HUDEP-2 (cell line): ENCODE measurements around the gene NFX1.
"Not testable (repeated sequence)": the region's sequence is repeated elsewhere in the genome, so short reads cannot be mapped to it uniquely, and the experiment has no call there.

Experiments used
- DNase-seq, 76 experiments: peaks; one replicate each; lab custom pipeline; 2025; ENCODE audit not compliant: unreplicated experiment in 76 of 76; lab: John Stamatoyannopoulos, UW

NFX1 gene

DNA sequence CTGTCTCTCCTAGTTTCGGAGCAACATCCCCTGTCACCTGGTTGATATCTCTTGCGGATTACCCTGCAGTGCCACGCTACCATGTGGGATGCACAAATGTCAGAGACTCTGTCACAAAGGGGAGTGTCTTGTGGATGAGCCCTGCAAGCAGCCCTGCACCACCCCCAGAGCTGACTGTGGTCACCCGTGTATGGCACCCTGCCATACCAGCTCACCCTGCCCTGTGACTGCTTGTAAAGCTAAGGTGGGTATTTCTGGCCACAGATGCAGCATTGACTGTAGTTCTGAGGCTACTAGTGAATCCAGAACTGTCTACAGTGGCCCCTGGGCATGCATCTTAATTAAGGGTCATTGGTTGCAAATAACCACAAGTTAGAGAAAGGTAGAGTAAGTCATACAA, 61.2 kb downstream of the NFX1 start:
- peak in 18 of 76 experiments; percentile 4 to 29 (median 12) for DNase-seq

DNA sequence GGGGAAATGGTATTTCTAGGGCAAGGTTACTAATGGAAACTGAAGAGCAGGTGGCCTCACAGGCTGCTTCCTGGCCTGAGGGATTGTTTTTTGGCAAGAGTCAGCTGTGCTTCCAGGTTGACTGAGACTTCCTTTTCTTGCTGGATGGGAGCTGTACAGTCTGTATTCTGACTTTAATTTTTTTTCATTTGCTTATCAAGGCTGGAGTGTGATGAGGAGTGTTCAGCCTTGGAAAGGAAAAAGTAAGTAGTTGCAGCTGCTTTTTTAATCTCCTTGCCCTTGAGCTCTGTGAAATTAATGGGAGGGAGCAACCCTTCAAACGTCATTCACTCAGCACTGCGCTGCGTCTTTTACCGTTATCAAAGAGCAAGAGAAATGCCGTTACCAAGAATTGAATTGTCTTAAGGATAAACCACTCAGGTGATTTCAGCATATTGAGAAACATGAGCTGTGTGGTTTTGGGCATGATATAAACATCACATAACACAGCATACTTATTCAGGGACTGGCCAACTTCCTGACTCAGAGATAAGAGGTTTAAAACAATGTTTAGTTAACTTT, 64.4 kb downstream of the NFX1 start:
- DNase-seq, result no peak

DNA sequence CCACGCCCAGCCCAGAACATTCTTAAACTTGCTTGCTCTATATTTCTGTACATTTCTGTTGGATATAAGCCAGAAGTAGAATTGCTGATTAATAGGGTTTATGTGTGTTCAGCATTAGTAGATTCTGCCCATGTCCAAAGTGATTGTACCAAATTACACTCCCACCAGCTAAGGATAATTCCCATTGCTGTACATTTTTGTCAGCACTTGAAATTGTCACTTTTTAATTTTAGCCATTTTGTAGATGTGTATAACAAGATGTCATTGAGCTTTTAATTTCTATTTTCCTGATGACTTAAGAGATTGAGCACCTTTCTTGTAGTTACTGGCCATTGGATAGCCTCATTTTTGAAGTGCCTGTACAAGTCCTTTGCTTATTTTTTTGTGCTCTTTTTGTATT, 65.6 kb downstream of the NFX1 start:
- DNase-seq, result no peak

DNA sequence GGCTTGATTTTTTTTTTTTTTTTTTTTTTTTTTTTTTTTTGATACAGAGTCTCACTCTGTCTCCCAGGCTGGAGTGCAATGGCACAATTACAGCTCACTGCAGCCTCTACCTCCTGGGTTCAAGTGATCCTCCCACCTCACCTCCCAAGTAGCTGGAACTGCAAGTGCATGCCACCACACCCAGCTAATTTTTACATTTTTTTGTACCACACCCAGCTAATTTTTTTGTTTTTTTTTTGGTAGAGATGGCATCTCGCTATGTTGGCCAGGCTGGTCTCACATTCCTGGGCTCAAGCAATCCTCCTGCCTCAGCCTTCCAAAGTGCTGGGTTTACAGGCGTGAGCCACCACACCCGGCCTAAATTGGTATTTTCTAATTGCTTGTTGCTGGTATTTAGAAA, 68.3 kb downstream of the NFX1 start:
- DNase-seq, result not testable (repeated sequence)

DNA sequence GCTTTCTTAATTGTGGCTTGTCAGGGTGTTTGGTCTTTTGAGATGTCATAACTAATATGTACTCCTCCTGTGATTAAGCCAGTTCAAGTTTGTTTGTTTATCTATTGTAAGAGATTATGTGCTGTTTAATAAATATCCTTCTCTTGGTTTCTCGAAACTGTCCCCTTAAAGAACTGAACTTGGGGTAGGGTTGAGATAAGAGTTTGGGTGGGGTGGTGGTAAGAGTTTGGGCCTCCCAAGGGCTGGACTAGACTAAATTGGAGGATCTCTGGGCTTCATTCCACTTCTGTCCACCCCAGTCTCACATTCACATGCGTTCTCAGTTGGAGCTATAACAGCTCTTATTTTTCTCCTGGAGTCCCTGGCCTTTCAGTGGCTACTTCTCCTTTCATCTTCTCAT, 73.8 kb downstream of the NFX1 start:
- peak in 5 of 76 experiments; percentile 10 to 35 (median 14) for DNase-seq

DNA sequence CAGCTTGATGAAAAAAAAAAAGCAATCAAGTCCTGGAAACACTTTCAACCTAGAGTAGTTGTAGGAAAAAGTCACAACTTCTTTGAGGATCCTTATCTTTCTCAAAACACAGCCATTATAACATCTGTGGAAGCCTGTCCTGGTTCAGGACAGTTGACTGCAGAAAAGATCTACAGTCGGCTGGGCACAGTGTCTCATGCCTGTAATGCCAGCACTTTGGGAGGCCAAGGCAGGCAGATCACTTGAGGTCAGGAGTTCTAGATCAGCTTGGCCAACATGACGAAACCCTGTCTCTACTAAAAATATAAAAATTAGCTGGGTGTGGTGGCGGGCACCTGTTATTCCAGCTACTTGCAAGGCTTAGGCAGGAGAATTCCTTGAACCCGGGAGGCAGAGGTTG, 74.5 kb downstream of the NFX1 start:
- DNase-seq, result peak in 1 of 76 experiments; percentile 3

DNA sequence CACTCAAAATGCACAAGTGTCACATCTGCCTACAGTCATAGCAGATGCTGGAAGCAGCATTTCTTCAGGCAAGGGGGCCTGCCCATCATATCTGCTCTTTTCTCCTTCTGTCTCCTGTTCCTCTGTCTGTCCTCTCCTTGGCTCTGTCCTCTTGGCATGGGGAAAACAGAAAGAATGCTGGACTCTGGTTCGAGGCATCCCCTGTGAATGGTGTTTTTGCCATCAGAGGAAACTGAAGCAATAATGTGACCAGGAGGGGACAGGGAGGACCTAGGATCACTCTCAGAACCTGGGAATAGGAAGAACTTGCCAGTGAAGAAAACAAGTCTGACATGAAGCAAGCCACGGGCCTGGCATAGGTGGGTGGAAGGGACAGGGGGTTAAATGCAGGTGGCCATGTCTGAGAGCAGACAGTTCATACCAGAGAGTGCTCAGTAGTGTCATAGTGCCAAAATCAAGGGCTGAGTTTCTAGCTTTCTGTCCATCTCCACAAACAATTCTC, 76.7 kb downstream of the NFX1 start:
- DNase-seq, result no peak

DNA sequence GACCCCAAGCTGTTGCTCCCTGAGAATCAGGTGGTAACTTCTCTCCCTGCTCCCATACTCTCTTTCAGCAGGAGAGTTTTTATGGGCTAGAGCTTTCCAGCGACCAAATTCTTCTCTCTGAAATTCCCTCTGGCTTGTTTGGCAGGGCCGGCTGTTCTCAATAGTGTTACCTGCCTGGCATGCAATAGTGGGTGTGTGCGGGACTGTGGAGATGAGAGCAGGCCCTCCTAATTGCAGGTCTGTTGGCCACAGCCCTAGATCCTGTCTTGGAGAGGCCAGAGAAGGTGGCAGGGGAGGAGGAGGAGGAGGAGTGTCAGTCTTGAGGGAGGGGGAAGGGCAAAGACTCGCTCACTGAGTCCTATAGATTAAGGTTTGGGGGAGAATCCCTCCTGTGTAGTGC, 82.6 kb downstream of the NFX1 start:
- no peak for DNase-seq

DNA sequence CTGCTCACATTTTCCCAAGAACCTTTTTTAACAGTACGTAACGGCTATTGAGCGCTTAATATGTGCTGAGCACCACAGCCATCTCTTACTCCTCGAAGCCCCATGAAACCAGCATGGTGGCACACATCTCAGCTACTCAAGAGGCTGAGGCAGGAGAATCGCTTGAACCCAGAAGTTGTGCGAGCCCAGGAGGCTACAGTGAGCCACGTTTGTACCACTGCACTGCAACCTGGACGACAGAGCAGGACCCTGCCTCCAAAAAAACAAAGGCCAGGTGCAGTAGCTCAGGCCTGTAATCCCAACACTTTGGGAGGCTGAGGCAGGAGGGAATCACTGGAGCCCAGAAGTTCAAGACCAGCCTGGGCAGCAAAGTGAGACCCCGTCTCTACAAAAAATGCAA, 83.9 kb downstream of the NFX1 start:
- no peak for DNase-seq

DNA sequence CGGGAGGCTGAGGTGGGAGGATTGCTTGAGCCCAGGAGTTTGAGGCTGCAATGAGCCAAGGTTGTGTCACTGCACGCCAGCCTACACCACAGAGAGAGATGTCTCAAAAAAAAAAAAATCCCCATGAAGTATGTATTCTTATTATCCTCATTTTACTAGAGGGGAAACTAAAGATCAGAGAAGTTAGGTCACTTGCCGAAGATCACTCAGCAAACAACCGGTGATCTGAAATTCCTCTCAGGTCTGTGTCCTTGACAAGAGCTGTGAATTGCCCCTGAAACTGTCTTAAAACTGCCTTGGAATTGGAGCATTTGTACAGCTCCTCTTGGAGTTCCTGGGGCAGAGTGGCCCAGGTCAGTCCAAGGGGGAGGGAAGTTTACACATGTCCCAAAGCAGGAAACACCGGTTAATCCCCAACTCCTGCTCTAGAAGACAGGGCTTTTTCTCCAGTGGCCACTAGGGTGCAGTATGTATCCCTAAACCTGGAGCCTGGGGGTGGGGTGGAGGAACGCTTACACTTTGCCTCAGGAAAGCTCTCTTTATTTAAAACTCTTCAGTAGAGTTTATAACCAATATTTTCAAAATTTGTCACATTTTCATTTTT, 84.4 kb downstream of the NFX1 start:
- DNase-seq, result peak in 64 of 76 experiments; percentile 11 to 77 (median 48)

DNA sequence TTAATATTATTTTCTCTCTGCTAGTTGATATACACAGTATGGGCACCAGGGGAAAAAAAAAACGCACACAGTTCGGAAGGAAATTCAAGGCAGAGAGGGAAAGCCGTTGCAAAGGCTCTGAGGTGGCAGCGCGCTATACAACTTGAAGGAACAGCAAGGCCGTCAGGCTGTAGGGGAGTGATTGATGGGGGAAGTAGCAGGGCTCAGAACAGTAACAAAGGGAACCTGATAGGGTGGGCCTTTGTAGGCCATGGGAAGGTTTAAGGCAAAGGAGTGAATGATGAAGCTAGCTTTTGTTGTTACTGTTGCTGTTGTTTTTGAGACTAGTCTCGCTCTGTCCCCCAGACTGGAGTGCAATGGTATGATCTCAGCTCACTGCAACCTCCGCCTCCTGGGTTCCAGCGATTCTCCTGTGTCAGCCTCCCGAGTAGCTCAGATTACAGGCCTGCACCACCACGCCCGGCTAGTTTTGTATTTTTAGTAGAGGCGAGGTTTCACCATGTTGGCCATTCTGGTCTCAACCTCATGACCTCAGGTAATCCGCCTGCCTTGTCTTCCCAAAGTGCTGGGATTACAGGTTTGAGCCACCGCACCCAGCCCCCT, 85.0 kb downstream of the NFX1 start:
- peak in 3 of 76 experiments; percentile 36 to 58 (median 55) for DNase-seq

DNA sequence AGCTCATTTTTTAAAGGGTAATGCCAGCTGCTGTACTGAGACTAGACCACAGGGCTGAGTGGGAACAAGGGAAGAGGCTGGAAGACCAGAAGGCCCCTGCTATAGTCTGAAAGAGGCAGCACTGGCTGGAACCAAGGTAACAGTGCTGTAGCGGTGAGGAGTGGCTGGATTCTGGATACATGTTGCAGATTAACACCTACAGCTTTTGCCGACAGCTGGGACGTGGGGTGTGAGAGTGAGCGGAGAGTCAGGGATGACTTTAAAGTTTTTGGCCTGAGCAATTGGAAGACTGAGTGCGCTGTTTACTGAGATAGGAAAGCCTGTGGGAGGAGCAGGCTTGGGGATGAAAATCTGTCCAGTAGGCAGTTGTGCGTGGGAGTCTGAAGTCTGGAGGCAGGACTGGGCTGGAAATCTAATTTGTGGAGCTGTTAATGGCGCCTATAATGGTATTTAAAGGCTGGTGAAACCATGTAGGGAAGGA, 85.6 kb downstream of the NFX1 start:
- peak in 4 of 76 experiments; percentile 5 to 26 (median 16) for DNase-seq

DNA sequence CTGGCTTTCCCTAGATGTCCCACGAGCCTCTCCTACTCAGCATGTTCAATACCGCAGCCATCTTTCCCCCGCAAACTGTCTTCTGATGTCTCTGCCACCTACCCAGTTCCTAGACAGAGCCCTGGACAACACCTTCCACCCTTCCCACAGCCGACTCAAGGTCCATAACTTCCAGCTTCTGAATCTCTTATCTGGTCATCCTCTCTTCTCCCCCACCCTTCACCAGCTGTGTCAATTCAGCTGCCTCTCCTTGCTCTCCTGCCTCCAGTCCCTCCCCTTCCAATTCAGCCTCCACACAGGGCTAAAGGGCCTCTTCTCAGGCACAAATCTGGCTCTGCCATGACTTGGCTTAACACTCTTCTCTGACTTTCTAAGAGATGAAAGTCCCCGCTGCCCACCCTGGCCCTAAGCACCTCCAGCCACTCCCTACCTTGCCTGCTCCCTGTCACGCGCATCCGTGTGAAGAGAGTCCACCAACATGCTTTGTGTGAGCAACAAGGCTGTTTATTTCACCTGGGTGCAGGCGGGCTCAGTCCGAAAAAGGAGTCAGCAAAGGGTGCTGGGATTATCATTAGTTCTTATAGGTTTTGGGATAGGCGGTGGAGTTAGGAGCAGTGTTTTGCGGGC, 86.9 kb downstream of the NFX1 start:
- no peak for DNase-seq

DNA sequence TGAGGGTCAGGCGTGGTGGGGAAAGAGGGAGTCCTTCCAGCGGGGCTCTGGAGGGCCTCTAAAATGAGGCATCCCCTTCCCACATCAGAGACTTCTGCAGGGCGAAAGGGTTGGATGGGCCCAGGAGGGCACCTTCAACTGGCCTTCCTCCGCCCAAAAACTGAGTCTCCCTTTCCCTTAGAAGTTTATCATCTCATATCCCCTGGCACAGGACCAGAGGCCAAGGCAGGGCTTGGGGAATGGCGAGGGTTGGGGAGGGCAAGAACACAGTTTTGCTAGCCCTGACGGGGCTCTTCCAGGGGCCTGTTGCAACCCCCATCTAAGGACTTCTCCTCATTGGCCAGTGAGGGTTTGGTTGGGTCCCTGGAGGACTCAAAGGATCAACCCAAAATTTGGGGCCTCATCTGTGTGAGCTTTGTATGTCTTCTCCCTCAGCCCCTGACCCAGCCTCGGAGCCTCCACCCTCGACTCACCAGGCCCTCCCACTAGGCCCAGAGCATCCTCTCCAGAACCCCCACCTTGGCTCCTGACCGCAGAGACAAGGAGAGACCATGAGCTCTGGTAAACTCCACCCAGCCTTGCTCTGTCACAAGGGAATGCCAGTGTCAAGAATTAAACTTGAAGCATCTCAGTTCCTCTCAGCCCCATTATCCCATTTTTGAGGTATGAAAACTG, 87.9 kb downstream of the NFX1 start:
- no peak for DNase-seq

DNA sequence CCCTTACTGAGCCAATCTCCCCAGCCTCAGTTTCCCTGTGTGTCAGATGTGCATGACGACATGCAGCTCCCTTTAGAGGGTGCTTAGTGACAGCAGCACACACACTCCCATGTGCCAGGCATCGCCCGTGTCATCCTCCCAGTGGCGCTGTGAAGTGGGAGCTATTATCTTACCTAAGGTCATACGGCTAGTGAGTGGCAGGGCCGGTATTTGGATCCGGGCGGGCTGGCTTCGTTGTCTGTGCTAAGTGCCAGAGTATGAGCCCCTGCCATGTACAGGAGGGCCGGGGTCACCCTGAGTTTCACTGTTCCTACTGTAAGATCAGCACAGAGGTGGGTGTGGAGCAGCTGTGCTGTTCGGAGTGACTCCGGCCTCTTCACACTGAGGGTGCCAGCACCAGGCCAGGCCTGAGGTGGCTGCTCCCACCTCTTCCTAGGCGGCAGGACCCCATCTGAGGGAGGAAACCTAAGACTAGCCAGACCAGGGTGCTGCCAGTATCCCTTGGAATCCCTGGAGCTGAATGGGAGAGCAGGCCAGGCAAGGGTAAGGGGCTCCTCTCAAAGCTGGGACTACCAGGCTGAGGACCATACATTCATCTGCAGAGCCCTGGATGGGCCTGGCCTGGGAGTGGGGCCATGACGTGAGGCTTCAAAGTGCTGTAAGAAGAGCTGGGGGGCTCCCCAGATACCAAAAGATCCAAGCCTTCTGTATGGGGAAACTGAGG, 89.5 kb downstream of the NFX1 start:
- no peak for DNase-seq

DNA sequence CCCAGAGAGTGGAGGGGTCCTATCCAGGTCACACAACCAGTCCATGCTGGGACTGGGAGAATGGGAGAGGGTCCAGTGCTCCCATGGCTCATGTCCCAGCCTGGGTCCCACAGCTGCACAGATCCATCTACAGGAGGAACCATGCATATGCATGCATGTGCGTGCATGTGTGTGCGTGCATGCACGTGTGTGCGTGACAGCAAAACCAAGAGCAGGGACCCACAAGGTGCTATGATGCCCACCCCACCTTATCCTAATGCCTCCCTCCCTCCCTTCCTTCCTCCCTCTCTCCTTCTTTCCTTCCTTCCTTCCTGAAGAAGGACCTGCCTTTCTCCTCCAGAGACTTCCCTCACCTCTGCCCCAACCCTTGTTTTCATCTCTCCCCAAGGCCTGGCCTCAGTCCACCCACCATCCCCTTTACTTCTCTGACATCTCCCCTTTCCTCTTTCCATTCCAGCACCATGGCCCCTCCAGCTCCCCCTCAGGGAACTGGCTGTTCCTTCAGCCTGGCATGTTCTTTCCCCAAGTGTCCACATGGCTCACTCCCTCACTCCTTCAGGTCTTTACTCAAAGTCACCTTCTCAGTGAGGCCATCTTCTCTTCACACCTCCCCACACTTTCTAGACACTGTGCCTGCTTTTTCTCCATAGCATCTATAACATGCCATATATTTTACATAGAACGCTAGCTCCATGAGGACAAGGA, 90.2 kb downstream of the NFX1 start:
- no peak for DNase-seq

DNA sequence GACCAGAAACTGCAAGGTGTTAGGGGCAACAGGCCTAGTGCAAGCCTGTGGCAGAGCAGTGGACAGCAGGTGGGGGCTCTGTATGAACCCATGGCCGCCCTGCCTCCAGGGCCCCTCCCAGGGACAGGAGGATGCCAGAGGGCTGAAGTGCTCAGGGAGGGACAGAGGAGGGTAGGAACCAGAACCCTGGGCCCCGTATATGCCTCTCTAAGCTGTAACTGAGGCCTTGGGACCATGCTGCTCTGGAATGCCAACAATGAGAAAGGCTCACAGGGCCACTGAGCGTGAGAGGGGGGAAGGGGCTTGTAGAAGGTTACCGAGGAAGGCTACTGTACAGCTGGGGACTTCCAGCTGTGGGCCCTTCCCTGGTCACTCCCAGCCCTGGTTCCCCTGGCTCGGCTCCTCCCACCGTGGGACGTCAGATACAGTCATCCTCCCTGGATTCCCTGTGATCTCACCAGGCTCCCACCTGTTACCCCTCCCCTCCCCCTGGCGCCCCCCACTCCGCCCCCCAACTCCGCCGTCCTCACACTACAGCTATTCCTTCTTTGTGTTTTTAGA, 91.0 kb downstream of the NFX1 start:
- DNase-seq, result no peak

DNA sequence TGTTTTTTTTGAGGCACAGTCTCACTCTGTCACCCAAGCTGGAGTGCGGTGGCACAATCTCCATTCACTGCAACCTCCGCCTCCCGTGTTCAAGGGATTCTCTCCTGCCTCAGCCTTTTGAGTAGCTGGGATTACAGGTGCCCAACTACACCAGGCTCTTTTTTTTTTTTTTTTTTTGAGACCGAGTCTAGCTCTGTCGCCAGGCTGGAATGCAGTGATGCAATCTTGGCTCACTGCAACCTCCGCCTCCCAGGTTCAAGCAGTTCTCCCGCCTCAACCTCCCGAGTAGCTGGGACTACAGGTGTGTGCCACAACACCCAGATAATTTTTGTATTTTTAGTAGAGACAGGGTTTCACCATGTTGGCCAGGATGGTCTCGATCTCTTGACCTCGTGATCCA, 92.1 kb downstream of the NFX1 start:
- DNase-seq, result not testable (repeated sequence)

DNA sequence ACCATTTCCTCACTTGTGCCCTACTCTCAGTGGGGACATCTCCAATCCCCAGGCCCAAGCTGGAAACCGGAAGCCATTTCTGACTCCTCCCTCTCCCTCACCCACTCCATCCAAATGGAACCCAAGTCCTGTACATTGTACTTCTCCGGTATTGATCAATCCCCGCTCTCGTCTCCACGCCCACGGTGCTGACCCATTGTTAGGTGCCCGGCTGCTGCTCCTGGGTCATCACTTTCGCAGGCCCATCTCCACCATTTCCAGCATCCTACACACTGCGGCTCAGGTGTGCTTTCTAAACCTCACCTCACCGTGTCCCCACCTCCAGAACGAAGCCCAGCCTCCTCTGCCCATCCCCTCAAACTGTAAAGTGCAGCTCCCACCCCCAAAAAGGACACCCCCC, 93.1 kb downstream of the NFX1 start:
- DNase-seq, result not testable (repeated sequence)
